Chondrocyte (in vitro differentiated cells): ENCODE measurements around the gene UNC13D. TPM values are rescaled to one million over a fixed set of nuclear protein-coding genes. Genes with fewer than 3 reads are reported as not detected.

Source experiments
- DNase-seq: peaks from one replicate; pipeline ENCODE4 v3.0.0; 2021; ENCODE audit warnings: mixed read lengths, low spot score
- H3K27ac Mint-ChIP-seq: one replicate; pipeline ENCODE4 v1.8.0; 2021; ENCODE audit warnings: mild to moderate bottlenecking, moderate library complexity, mixed read lengths; ENCODE audit not compliant: unreplicated experiment
- H3K27me3 Mint-ChIP-seq: 2 replicates; pipeline ENCODE4 v1.8.0; 2021; ENCODE audit warnings: low read depth, mixed read lengths
- H3K36me3 Mint-ChIP-seq: 2 replicates; pipeline ENCODE4 v1.8.0; 2021; ENCODE audit warnings: low read depth, mixed read lengths
- H3K4me1 Mint-ChIP-seq: 2 replicates; pipeline ENCODE4 v1.8.0; 2021; ENCODE audit warnings: low read depth, mild to moderate bottlenecking, mixed read lengths
- H3K4me3 Mint-ChIP-seq: one replicate; pipeline ENCODE4 v1.8.0; 2021; ENCODE audit warnings: mild to moderate bottlenecking, moderate library complexity, mixed read lengths; ENCODE audit not compliant: unreplicated experiment
- H3K9me3 Mint-ChIP-seq: 2 replicates; pipeline ENCODE4 v1.8.0; 2021; ENCODE audit warnings: low read depth, mixed read lengths
- total RNA-seq: library from RNA; stranded (reverse); gene quantifications from 3 replicates; pipeline ENCODE4 v1.2.1, GENCODE V29; 2021
- TF ChIP-seq, protein P1 (sequence below): fragments of 200-600 bp; sonication (generic); IDR thresholded peaks from 2 replicates; pipeline ENCODE4 v1.5.0; 2021; ENCODE audit warnings: antibody characterized with exemption, mild to moderate bottlenecking, moderate library complexity

UNC13D gene
- total RNA-seq, 1 donor from 2014 or later = 1.5 TPM

GRCh38 chr17:75876938-75877751 lies 32.9 kb upstream of the UNC13D start:
- peak overlapping the region; percentile 91 for H3K4me3 Mint-ChIP-seq
- H3K27me3 Mint-ChIP-seq = no peaks in the 10 kb centered on the region
- no peaks in the 10 kb centered on the region for H3K9me3 Mint-ChIP-seq
- peak overlapping the region; percentile 98 for H3K27ac Mint-ChIP-seq
- H3K4me1 Mint-ChIP-seq = peaks cover 55% of the 10 kb centered on the region
- peak; percentile 95 for DNase-seq
- peaks cover 3% of the 10 kb centered on the region for H3K36me3 Mint-ChIP-seq
- TF ChIP-seq, protein P1, sequence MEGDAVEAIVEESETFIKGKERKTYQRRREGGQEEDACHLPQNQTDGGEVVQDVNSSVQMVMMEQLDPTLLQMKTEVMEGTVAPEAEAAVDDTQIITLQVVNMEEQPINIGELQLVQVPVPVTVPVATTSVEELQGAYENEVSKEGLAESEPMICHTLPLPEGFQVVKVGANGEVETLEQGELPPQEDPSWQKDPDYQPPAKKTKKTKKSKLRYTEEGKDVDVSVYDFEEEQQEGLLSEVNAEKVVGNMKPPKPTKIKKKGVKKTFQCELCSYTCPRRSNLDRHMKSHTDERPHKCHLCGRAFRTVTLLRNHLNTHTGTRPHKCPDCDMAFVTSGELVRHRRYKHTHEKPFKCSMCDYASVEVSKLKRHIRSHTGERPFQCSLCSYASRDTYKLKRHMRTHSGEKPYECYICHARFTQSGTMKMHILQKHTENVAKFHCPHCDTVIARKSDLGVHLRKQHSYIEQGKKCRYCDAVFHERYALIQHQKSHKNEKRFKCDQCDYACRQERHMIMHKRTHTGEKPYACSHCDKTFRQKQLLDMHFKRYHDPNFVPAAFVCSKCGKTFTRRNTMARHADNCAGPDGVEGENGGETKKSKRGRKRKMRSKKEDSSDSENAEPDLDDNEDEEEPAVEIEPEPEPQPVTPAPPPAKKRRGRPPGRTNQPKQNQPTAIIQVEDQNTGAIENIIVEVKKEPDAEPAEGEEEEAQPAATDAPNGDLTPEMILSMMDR = no peak

GRCh38 chr17:75876190-75876937 lies 32.2 kb upstream of the UNC13D start:
- TF ChIP-seq, protein P1 = peak; percentile 41
- Mint-ChIP-seq H3K27ac (peak overlapping the region; percentile 98), H3K4me3 (peak overlapping the region; percentile 91), H3K4me1 (peaks cover 56% of the 10 kb centered on the region), H3K36me3 (peaks cover 3% of the 10 kb centered on the region), H3K9me3 (no peaks in the 10 kb centered on the region), H3K27me3 (no peaks in the 10 kb centered on the region)
- peak; percentile 90 for DNase-seq

GRCh38 chr17:75875940-75876189 lies 31.7 kb upstream of the UNC13D start:
- peak overlapping the region; percentile 98 for H3K27ac Mint-ChIP-seq
- no peaks in the 10 kb centered on the region for H3K9me3 Mint-ChIP-seq
- H3K4me1 Mint-ChIP-seq = peaks cover 56% of the 10 kb centered on the region
- no peaks in the 10 kb centered on the region for H3K27me3 Mint-ChIP-seq
- H3K4me3 Mint-ChIP-seq = peak overlapping the region; percentile 91
- peaks cover 3% of the 10 kb centered on the region for H3K36me3 Mint-ChIP-seq
- DNase-seq = no peak
- TF ChIP-seq, protein P1 = no peak

DNA sequence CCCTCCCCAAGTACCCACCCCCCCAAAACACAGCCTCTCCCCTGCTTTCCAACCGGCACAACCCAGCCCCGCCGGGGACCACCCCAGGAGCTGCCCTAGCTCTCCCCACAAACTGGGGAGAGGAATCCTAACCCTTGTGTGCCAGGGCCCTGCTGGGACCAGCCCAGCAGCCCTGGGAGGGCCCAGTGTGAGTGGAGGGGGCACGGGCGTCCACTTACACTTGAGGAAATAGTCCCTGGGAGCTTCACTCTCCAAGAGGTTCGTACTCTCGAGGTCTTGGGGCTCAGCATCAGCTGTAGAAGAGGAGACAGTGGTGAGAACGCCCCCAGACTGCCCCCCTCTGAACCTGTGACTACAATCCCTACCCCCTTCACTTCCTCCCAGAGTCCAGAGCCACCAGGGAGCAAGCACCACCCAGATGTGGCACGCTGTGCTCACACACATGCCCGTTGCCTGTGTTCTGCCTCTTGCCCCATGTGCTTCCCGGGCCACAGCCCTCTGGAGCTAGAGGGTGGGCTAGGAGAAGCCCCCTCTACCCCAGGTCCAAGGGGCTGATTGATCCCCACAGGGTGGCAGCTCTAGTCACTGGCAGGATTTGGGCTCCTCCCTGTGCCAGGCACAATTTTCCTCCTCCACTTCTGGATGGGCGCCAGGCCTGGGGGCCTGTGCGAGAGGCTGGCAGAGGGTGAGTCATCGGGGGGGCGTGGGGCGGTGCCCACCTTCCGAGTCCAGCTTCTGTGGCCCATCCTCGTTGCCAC lies 31.2 kb upstream of the UNC13D start:
- Mint-ChIP-seq H3K27ac (peak overlapping the region; percentile 98), H3K36me3 (peaks cover 3% of the 10 kb centered on the region), H3K4me1 (peaks cover 61% of the 10 kb centered on the region), H3K27me3 (no peaks in the 10 kb centered on the region), H3K9me3 (no peaks in the 10 kb centered on the region), H3K4me3 (peak overlapping the region; percentile 91)
- TF ChIP-seq, protein P1 = no peak
- no peak for DNase-seq
